ENCODE results near the gene UBE2H.
"Not testable (repeated sequence)": the region's sequence is repeated elsewhere in the genome, so short reads cannot be mapped to it uniquely, and the experiment has no call there.

Gene UBE2H

GRCh38 chr7:129821476-129821875 lies 131.3 kb downstream of the UBE2H start:
- no peak for DNase-seq (ENCODE audit: low spot score)

GRCh38 chr7:129816742-129817141 lies 136.0 kb downstream of the UBE2H start:
- no peak for DNase-seq (ENCODE audit: low spot score)

GRCh38 chr7:129807863-129808262 lies 144.9 kb downstream of the UBE2H start:
- no peak for DNase-seq (ENCODE audit: low spot score)

- DNase-seq (ENCODE audit: low spot score): no peak
Measured at GRCh38 chr7:129804890-129805719, 147.7 kb downstream of the UBE2H start.

- DNase-seq (ENCODE audit: low spot score): no peak
Measured at GRCh38 chr7:129804111-129804889, 148.5 kb downstream of the UBE2H start.

- no peak for DNase-seq (ENCODE audit: low spot score)
Measured at GRCh38 chr7:129803546-129804081, 149.1 kb downstream of the UBE2H start.

- peak; percentile 64 for DNase-seq (ENCODE audit: low spot score)
Measured at GRCh38 chr7:129801882-129802281, 150.9 kb downstream of the UBE2H start.

- no peak for DNase-seq (ENCODE audit: low spot score)
Measured at GRCh38 chr7:129800901-129801300, 151.9 kb downstream of the UBE2H start.

- DNase-seq (ENCODE audit: low spot score): no peak
Measured at GRCh38 chr7:129799350-129799955, 153.3 kb downstream of the UBE2H start.

- DNase-seq (ENCODE audit: low spot score): no peak
Measured at GRCh38 chr7:129798616-129799349, 154.0 kb downstream of the UBE2H start.

GRCh38 chr7:129797214-129797789 lies 155.5 kb downstream of the UBE2H start:
- no peak for DNase-seq (ENCODE audit: low spot score)

GRCh38 chr7:129796186-129796775 lies 156.5 kb downstream of the UBE2H start:
- no peak for DNase-seq (ENCODE audit: low spot score)

GRCh38 chr7:129794461-129794860 lies 158.3 kb downstream of the UBE2H start:
- not testable (repeated sequence) for DNase-seq (ENCODE audit: low spot score)

GRCh38 chr7:129793506-129794310 lies 159.1 kb downstream of the UBE2H start:
- no peak for DNase-seq (ENCODE audit: low spot score)

GRCh38 chr7:129792721-129793120 lies 160.0 kb downstream of the UBE2H start:
- DNase-seq (ENCODE audit: low spot score): no peak

- no peak for DNase-seq (ENCODE audit: low spot score)
Measured at GRCh38 chr7:129790136-129790535, 162.6 kb downstream of the UBE2H start.

- no peak for DNase-seq (ENCODE audit: low spot score)
Measured at GRCh38 chr7:129789652-129790051, 163.1 kb downstream of the UBE2H start.

GRCh38 chr7:129789000-129789399 lies 163.8 kb downstream of the UBE2H start:
- DNase-seq (ENCODE audit: low spot score): no peak

- no peak for DNase-seq (ENCODE audit: low spot score)
Measured at GRCh38 chr7:129786825-129787563, 165.8 kb downstream of the UBE2H start.

Measured in NAMALWA (cell line).